Gastroesophageal sphincter (tissue), 4 donors: ENCODE data around the gene PRPF6. TPM values are rescaled to one million over a fixed set of nuclear protein-coding genes. Genes with fewer than 3 reads are reported as not detected.
A peak's percentile ranks its signal among the peaks of the same experiment; 100 is the strongest.

Experiments
- ATAC-seq: fragments of 150-250 bp; one replicate; pipeline ENCODE4 v1.9.1; 2016; ENCODE audit warnings: mild to moderate bottlenecking, moderate library complexity
- H3K27ac ChIP-seq, 4 donors: fragments of 200-600 bp; sonication (generic) in 3 of 4; 1 replicate in 3 of 4; 2 replicates in 1 of 4; pipeline ENCODE4 v1.5.1; 2016 to 2019
- H3K27me3 ChIP-seq: fragments of 200-600 bp; sonication (generic); one replicate; pipeline ENCODE4 v1.5.1; 2019
- H3K36me3 ChIP-seq, 2 donors: fragments of 200-600 bp; sonication (generic); one replicate each; pipeline ENCODE4 v1.5.1; 2019; ENCODE audit warnings: control low read depth in 1 of 2
- H3K4me1 ChIP-seq, 3 donors: fragments of 200-600 bp; sonication (generic); 1 replicate in 2 of 3; 2 replicates in 1 of 3; pipeline ENCODE4 v1.5.1; 2016 to 2019; ENCODE audit warnings: control low read depth in 2 of 3
- H3K4me3 ChIP-seq, 2 donors: fragments of 200-600 bp; sonication (generic); one replicate each; pipeline ENCODE4 v1.5.1; 2019; ENCODE audit warnings: mild to moderate bottlenecking in 1 of 2, moderate library complexity in 1 of 2
- H3K9me3 ChIP-seq, 3 donors: fragments of 200-600 bp; sonication (generic); one replicate each; pipeline ENCODE4 v1.5.1; 2017 to 2019; ENCODE audit warnings: control low read depth in 2 of 3
- EP300 ChIP-seq: sonication (generic); formaldehyde crosslinking; IDR thresholded peaks from one replicate; pipeline ENCODE4 v1.6.1; 2017; ENCODE audit warnings: antibody characterized with exemption, mild to moderate bottlenecking
- POLR2A ChIP-seq, 2 donors: fragments of 450-650 bp; IDR thresholded peaks; one replicate each; pipeline ENCODE4 v1.6.1; 2017; ENCODE audit warnings: antibody characterized with exemption in 2 of 2, mild to moderate bottlenecking in 2 of 2, moderate library complexity in 1 of 2
- POLR2AphosphoS5 ChIP-seq: sonication (generic); formaldehyde crosslinking; IDR thresholded peaks from one replicate; pipeline ENCODE4 v1.6.1; 2017; ENCODE audit warnings: antibody characterized with exemption
- WGBS, 2 donors: methylation state at CpG; one replicate each; pipeline ENCODE4 v1.1.5; 2018; ENCODE audit warnings: low coverage in 1 of 2; 5-methylcytosine and 5-hydroxymethylcytosine counted together
- small RNA-seq, 4 donors: library from RNA; depleted of rRNA; stranded (forward); fragments of <200 nt; gene quantifications; one replicate each; pipeline ENCODE3, GENCODE V24; 2016
- total RNA-seq, 4 donors: library from RNA; depleted of rRNA; stranded (reverse); fragments of >200 nt; gene quantifications; one replicate each; pipeline ENCODE4 v1.1.0, GENCODE V29; 2016
- TF ChIP-seq, protein P1 (sequence below), 4 experiments: fragments of 200-600 bp in 2 of 4; fragments of 450-650 bp in 2 of 4; sonication (generic) in 1 of 4; IDR thresholded peaks; one replicate each; pipeline ENCODE4 v1.5.1; 2017 to 2019; ENCODE audit warnings: antibody characterized with exemption in 4 of 4, mild to moderate bottlenecking in 2 of 4, moderate library complexity in 2 of 4

Gene PRPF6
- total RNA-seq, 4 donors from 2014 or later: 53.7 to 73.0 (median 67.6) TPM

DNA sequence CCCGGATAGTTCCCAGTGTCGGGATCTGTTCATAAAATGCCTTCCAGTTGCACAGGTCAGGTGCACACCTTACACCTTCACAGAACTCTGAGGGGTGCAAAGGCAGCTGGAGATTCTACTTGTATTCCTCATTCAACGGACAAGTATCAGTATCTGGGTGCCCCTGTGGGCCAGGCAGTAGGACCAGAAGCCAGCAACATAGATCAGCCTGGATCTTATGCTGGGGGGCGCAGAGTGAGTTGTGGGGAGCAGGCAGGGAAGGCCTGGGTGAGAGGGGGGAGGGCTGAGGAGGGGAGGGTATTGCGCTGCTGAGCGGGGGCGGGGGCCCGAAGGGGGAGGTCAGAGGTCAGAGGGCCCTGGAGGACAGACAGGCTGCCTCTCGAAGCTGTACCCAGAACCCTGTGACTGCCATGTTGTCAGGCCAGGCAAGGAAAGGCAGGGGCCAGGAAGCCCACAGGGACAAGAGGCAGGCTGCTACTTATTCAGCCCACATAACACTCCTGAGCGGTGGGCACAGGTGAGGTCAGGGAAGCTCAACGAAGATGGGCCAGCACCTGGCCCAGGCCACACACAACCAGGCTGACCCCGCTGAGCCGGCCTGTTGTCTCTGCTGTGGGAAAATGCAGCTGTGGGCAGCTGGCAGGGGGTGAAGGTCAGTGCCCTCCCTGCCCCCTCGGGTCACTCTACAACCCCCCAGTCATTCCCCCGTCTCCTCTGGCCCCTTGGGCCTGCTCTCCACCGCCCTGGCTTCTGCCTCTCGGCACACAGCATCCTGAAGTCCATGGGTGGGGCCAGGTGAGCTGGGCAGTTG, 100.1 kb downstream of the PRPF6 start:
- TF ChIP-seq, protein P1, sequence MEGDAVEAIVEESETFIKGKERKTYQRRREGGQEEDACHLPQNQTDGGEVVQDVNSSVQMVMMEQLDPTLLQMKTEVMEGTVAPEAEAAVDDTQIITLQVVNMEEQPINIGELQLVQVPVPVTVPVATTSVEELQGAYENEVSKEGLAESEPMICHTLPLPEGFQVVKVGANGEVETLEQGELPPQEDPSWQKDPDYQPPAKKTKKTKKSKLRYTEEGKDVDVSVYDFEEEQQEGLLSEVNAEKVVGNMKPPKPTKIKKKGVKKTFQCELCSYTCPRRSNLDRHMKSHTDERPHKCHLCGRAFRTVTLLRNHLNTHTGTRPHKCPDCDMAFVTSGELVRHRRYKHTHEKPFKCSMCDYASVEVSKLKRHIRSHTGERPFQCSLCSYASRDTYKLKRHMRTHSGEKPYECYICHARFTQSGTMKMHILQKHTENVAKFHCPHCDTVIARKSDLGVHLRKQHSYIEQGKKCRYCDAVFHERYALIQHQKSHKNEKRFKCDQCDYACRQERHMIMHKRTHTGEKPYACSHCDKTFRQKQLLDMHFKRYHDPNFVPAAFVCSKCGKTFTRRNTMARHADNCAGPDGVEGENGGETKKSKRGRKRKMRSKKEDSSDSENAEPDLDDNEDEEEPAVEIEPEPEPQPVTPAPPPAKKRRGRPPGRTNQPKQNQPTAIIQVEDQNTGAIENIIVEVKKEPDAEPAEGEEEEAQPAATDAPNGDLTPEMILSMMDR (IDR thresholded peaks at IDR 0.05): no peak
- TF ChIP-seq EP300 (no peak), POLR2AphosphoS5 (no peak), POLR2A (IDR thresholded peaks at IDR 0.05) (no peak)
- no peaks in the 10 kb centered on the region for H3K36me3 ChIP-seq
- H3K4me1 ChIP-seq: peaks cover 0 to 58% (median 25%) of the 10 kb centered on the region in 3 donors
- peak overlapping the region in 2 of 4 donors; percentile 82 for H3K27ac ChIP-seq
- ATAC-seq: no peak
- peaks cover 33% of the 10 kb centered on the region for H3K27me3 ChIP-seq
- H3K4me3 ChIP-seq: peak overlapping the region in 1 of 2 donors; percentile 78
- no peaks in the 10 kb centered on the region for H3K9me3 ChIP-seq
- WGBS, 2 donors: 37 to 80% methylated on average over 2 to 7 of the region's 17 CpGs

DNA sequence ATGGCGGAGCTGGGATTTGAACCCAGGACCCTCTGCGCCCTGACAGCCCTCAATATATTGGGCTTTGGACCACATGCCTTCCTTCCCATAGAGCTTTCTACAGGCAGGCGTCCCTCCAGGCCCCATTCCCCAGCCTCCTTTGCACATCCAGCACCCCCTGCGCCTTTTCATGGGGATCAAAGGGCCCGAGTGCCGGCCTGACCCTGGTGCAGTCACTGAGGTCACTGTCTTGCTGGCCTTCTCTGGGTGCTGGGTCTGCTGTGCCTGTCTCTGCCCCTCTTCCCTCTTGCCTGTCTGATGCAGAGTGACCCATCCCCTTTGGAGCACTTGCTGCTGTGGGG, 100.7 kb downstream of the PRPF6 start:
- H3K9me3 ChIP-seq: no peaks in the 10 kb centered on the region
- 80% methylated on average over 6 of the region's 6 CpGs; no CpG with 5 or more reads in 1 of the 2 donors for WGBS, 2 donors

GRCh38 chr20:64082126-64082731, 101.3 kb downstream of the PRPF6 start:
- ATAC-seq: no peak
- H3K27ac ChIP-seq: no peak overlapping the region
- H3K36me3 ChIP-seq: no peaks in the 10 kb centered on the region
- WGBS, 2 donors: no CpG with 5 or more reads among the region's 13 CpGs
- peaks cover 0 to 3% (median 0%) of the 10 kb centered on the region in 3 donors for H3K9me3 ChIP-seq
- TF ChIP-seq EP300: no peak
- no peak for TF ChIP-seq POLR2A (IDR thresholded peaks at IDR 0.05)
- no peak overlapping the region for H3K4me3 ChIP-seq
- peaks cover 37% of the 10 kb centered on the region for H3K27me3 ChIP-seq
- peaks cover 0 to 58% (median 25%) of the 10 kb centered on the region in 3 donors for H3K4me1 ChIP-seq

More for the DNA sequence above, 100.7 kb downstream of the PRPF6 start:
- no peak for ATAC-seq
- Histone ChIP-seq H3K4me3 (no peak overlapping the region), H3K27ac (no peak overlapping the region), H3K36me3 (no peaks in the 10 kb centered on the region), H3K4me1 (peaks cover 0 to 58% (median 25%) of the 10 kb centered on the region in 3 donors), H3K27me3 (peaks cover 37% of the 10 kb centered on the region)
- TF ChIP-seq POLR2A (IDR thresholded peaks at IDR 0.05): no peak
- TF ChIP-seq POLR2AphosphoS5: no peak
- no peak for TF ChIP-seq EP300
- TF ChIP-seq, protein P1 (IDR thresholded peaks at IDR 0.05): no peak

Small RNAs within 50 kb of the gene (small RNA-seq; reads per million reads assigned to genes)
- 0 reads per million in 4 donors for gene AL355803.1
- gene MIR647: 0 reads per million in 4 donors
- 0 reads per million in 4 donors for gene MIR6813

Other genes with a start within 250 kb of the PRPF6 start
- 10 to 100 TPM in 1 of 4 donors, 1 to 10 TPM in 3; 4.7 to 17.0 (median 7.2) TPM for gene LIME1, start 244.5 kb upstream of the PRPF6 start, total RNA-seq
- gene SLC2A4RG, start 241.4 kb upstream of the PRPF6 start, total RNA-seq: 10 to 100 TPM; 36.5 to 98.7 (median 59.9) TPM
- 10 to 100 TPM in 2 of 4 donors, 1 to 10 TPM in 2; 8.1 to 13.8 (median 10.2) TPM for gene ZBTB46, start 149.9 kb upstream of the PRPF6 start, total RNA-seq
- gene ABHD16B, start 119.6 kb upstream of the PRPF6 start, total RNA-seq: not detected
- 100 to 1,000 TPM; 136 to 157 (median 145) TPM for gene TPD52L2, start 115.9 kb upstream of the PRPF6 start, total RNA-seq
- gene DNAJC5, start 86.0 kb upstream of the PRPF6 start, total RNA-seq: 10 to 100 TPM; 44.7 to 70.6 (median 47.6) TPM
- 10 to 100 TPM; 19.8 to 27.7 (median 22.6) TPM for gene UCKL1, start 24.7 kb upstream of the PRPF6 start, total RNA-seq
- 10 to 100 TPM in 2 of 4 donors, 1 to 10 TPM in 2; 9.0 to 13.8 (median 10.0) TPM for gene ZNF512B, start 11.2 kb upstream of the PRPF6 start, total RNA-seq
- 1 to 10 TPM in 2 of 4 donors, under 1 TPM in 2; 0.62 to 4.6 (median 1.9) TPM for gene SAMD10, start 1.5 kb upstream of the PRPF6 start, total RNA-seq
- gene C20orf204, start 55.0 kb downstream of the PRPF6 start, total RNA-seq: 1 to 10 TPM in 1 of 4 donors, under 1 TPM in 2, not detected in 1; 0.40 to 1.6 (median 0.58) TPM
- 10 to 100 TPM in 1 of 4 donors, 1 to 10 TPM in 3; 4.4 to 13.3 (median 7.1) TPM for gene SOX18, start 68.5 kb downstream of the PRPF6 start, total RNA-seq
- 10 to 100 TPM; 28.1 to 39.7 (median 33.6) TPM for gene TCEA2, start 82.1 kb downstream of the PRPF6 start, total RNA-seq
- 10 to 100 TPM in 2 of 4 donors, 1 to 10 TPM in 2; 3.4 to 16.0 (median 10.5) TPM for gene RGS19, start 98.4 kb downstream of the PRPF6 start, total RNA-seq
- gene OPRL1, start 99.0 kb downstream of the PRPF6 start, total RNA-seq: 1 to 10 TPM in 1 of 4 donors, under 1 TPM in 3; 0.50 to 1.1 (median 0.66) TPM
- gene LKAAEAR1, start 103.3 kb downstream of the PRPF6 start, total RNA-seq: under 1 TPM in 1 of 4 donors, not detected in 3; 0.81 TPM
- not detected for gene NPBWR2, start 126.4 kb downstream of the PRPF6 start, total RNA-seq
- under 1 TPM in 2 of 4 donors, not detected in 2; 0.04 to 0.27 TPM for gene MYT1, start 183.3 kb downstream of the PRPF6 start, total RNA-seq